Kidney epithelial cell (primary cell): ENCODE data around the gene MAU2. TPM values are rescaled to one million over a fixed set of nuclear protein-coding genes. Genes with fewer than 3 reads are reported as not detected.

ENCODE experiments used
- DNase-seq: peaks from one replicate; pipeline ENCODE4 v3.0.0-alpha.2; 2010; ENCODE audit warnings: low read depth
- H3K27me3 ChIP-seq: 2 replicates; pipeline ENCODE4 v1.6.0; 2011; ENCODE audit warnings: low read length; ENCODE audit not compliant: control insufficient read depth, insufficient read depth
- H3K36me3 ChIP-seq: 2 replicates; pipeline ENCODE4 v1.5.1; 2011; ENCODE audit warnings: low read length; ENCODE audit not compliant: control insufficient read depth, insufficient read depth
- H3K4me3 ChIP-seq: 2 replicates; pipeline ENCODE4 v1.5.1; 2011; ENCODE audit warnings: low read depth, mild to moderate bottlenecking, control low read depth, low read length
- CTCF ChIP-seq: IDR thresholded peaks from 2 replicates; pipeline ENCODE4 v1.5.1; 2011; ENCODE audit warnings: mild to moderate bottlenecking, moderate library complexity, low read length, control low read depth, inconsistent platforms; ENCODE audit not compliant: insufficient read depth, poor library complexity, severe bottlenecking
- total RNA-seq: library from RNA; depleted of rRNA; stranded (reverse); fragments of >200 nt; gene quantifications from 2 replicates; pipeline ENCODE4 v1.2.3, GENCODE V29; 2015

Gene MAU2
- total RNA-seq, 1 donor from 2014 or later = 31.7 TPM

GRCh38 chr19:19399733-19400433 lies 79.3 kb downstream of the MAU2 start:
- Histone ChIP-seq H3K36me3 (no peaks in the 10 kb centered on the region), H3K4me3 (no peak overlapping the region), H3K27me3 (no peaks in the 10 kb centered on the region)
- TF ChIP-seq CTCF = no peak
- DNase-seq = no peak

GRCh38 chr19:19402656-19403372 lies 82.2 kb downstream of the MAU2 start:
- Histone ChIP-seq H3K4me3 (no peak overlapping the region), H3K36me3 (no peaks in the 10 kb centered on the region), H3K27me3 (no peaks in the 10 kb centered on the region)
- no peak for DNase-seq
- no peak for TF ChIP-seq CTCF

GRCh38 chr19:19403373-19403901 lies 82.8 kb downstream of the MAU2 start:
- Histone ChIP-seq H3K36me3 (no peaks in the 10 kb centered on the region), H3K27me3 (no peaks in the 10 kb centered on the region), H3K4me3 (no peak overlapping the region)
- no peak for DNase-seq
- TF ChIP-seq CTCF = no peak

- peak within 1 kb of the TSS; percentile 87 for H3K4me3 ChIP-seq
- H3K36me3 ChIP-seq = no peaks in the 10 kb centered on the region
- H3K27me3 ChIP-seq = no peaks in the 10 kb centered on the region
- peak; percentile 69 for DNase-seq
- TF ChIP-seq CTCF = no peak
Measured at GRCh38 chr19:19404879-19405860, 84.5 kb downstream of the MAU2 start, which contains the start of gene GATAD2A. Gene GATAD2A (plus strand): TSS chr19:19405675. CDS start chr19:19465346, 59,671 bp downstream.

GRCh38 chr19:19405971-19406877 lies 85.6 kb downstream of the MAU2 start:
- TF ChIP-seq CTCF = no peak
- Histone ChIP-seq H3K36me3 (no peaks in the 10 kb centered on the region), H3K27me3 (no peaks in the 10 kb centered on the region), H3K4me3 (peak overlapping the region; percentile 87)
- DNase-seq = no peak
